ENCODE results near the gene CHGA. TPM values are rescaled to one million over a fixed set of nuclear protein-coding genes. Genes with fewer than 3 reads are reported as not detected.

The CHGA gene
- total RNA-seq, 1 donor = not detected

- Histone ChIP-seq H4K20me1 (ENCODE audit: insufficient read depth, low read length) (no peaks in the 10 kb centered on the region), H3K27me3 (ENCODE audit: insufficient read depth, low read length) (peaks cover 7% of the 10 kb centered on the region), H3K27ac (ENCODE audit: low read depth, low read length) (no peak overlapping the region), H3K4me3 (ENCODE audit: insufficient read depth, low read length) (no peak overlapping the region), H2AFZ (ENCODE audit: low read length) (no peak overlapping the region), H3K79me2 (ENCODE audit: insufficient read depth, low read length) (no peaks in the 10 kb centered on the region), H3K4me1 (ENCODE audit: insufficient read depth, low read length) (no peaks in the 10 kb centered on the region), H3K36me3 (ENCODE audit: insufficient read depth, low read length) (no peaks in the 10 kb centered on the region), H3K9me3 (ENCODE audit: low read depth, low read length) (no peaks in the 10 kb centered on the region), H3K4me2 (ENCODE audit: insufficient read depth, low read length) (no peak overlapping the region)
- TF ChIP-seq CTCF (IDR thresholded peaks at IDR 0.05; ENCODE audit: extremely low read depth, low read depth, low read length) = no peak
- no peak for DNase-seq (ENCODE audit: insufficient read length, low spot score, missing footprints)
Observed at GRCh38 chr14:92903359-92903758, 19.6 kb upstream of the CHGA start.

GRCh38 chr14:92905667-92906066 is 17.3 kb upstream of the CHGA start:
- Histone ChIP-seq H3K36me3 (ENCODE audit: insufficient read depth, low read length) (no peaks in the 10 kb centered on the region), H3K4me2 (ENCODE audit: insufficient read depth, low read length) (no peak overlapping the region), H2AFZ (ENCODE audit: low read length) (no peak overlapping the region), H4K20me1 (ENCODE audit: insufficient read depth, low read length) (no peaks in the 10 kb centered on the region), H3K79me2 (ENCODE audit: insufficient read depth, low read length) (no peaks in the 10 kb centered on the region), H3K4me1 (ENCODE audit: insufficient read depth, low read length) (no peaks in the 10 kb centered on the region), H3K4me3 (ENCODE audit: insufficient read depth, low read length) (no peak overlapping the region), H3K27me3 (ENCODE audit: insufficient read depth, low read length) (peaks cover 7% of the 10 kb centered on the region), H3K9me3 (ENCODE audit: low read depth, low read length) (no peaks in the 10 kb centered on the region), H3K27ac (ENCODE audit: low read depth, low read length) (no peak overlapping the region)
- DNase-seq (ENCODE audit: insufficient read length, low spot score, missing footprints) = no peak
- TF ChIP-seq CTCF (IDR thresholded peaks at IDR 0.05; ENCODE audit: extremely low read depth, low read depth, low read length) = no peak

- no peak overlapping the region for H3K27ac ChIP-seq (ENCODE audit: low read depth, low read length)
- no peak for TF ChIP-seq CTCF (IDR thresholded peaks at IDR 0.05; ENCODE audit: extremely low read depth, low read depth, low read length)
- DNase-seq (ENCODE audit: insufficient read length, low spot score, missing footprints) = no peak
- no peak overlapping the region for H3K4me3 ChIP-seq (ENCODE audit: insufficient read depth, low read length)
- no peaks in the 10 kb centered on the region for H4K20me1 ChIP-seq (ENCODE audit: insufficient read depth, low read length)
- H3K9me3 ChIP-seq (ENCODE audit: low read depth, low read length) = no peaks in the 10 kb centered on the region
- H3K4me2 ChIP-seq (ENCODE audit: insufficient read depth, low read length) = no peak overlapping the region
- H3K36me3 ChIP-seq (ENCODE audit: insufficient read depth, low read length) = no peaks in the 10 kb centered on the region
- H3K27me3 ChIP-seq (ENCODE audit: insufficient read depth, low read length) = peaks cover 7% of the 10 kb centered on the region
- no peaks in the 10 kb centered on the region for H3K79me2 ChIP-seq (ENCODE audit: insufficient read depth, low read length)
- H3K4me1 ChIP-seq (ENCODE audit: insufficient read depth, low read length) = no peaks in the 10 kb centered on the region
- no peak overlapping the region for H2AFZ ChIP-seq (ENCODE audit: low read length)
Observed at GRCh38 chr14:92906420-92906819, 16.5 kb upstream of the CHGA start.

- Histone ChIP-seq H3K36me3 (ENCODE audit: insufficient read depth, low read length) (no peaks in the 10 kb centered on the region), H3K79me2 (ENCODE audit: insufficient read depth, low read length) (no peaks in the 10 kb centered on the region), H2AFZ (ENCODE audit: low read length) (no peak overlapping the region), H4K20me1 (ENCODE audit: insufficient read depth, low read length) (no peaks in the 10 kb centered on the region), H3K4me3 (ENCODE audit: insufficient read depth, low read length) (no peak overlapping the region), H3K4me2 (ENCODE audit: insufficient read depth, low read length) (no peak overlapping the region), H3K4me1 (ENCODE audit: insufficient read depth, low read length) (no peaks in the 10 kb centered on the region), H3K27ac (ENCODE audit: low read depth, low read length) (no peak overlapping the region), H3K27me3 (ENCODE audit: insufficient read depth, low read length) (peaks cover 7% of the 10 kb centered on the region), H3K9me3 (ENCODE audit: low read depth, low read length) (no peaks in the 10 kb centered on the region)
- no peak for TF ChIP-seq CTCF (IDR thresholded peaks at IDR 0.05; ENCODE audit: extremely low read depth, low read depth, low read length)
- no peak for DNase-seq (ENCODE audit: insufficient read length, low spot score, missing footprints)
Observed at GRCh38 chr14:92906823-92907222, 16.1 kb upstream of the CHGA start.

All from osteoblast (primary cell).